Epithelial cell of esophagus (primary cell): ENCODE results near the gene CA9.

Source experiments
- DNase-seq: peaks from one replicate; pipeline ENCODE4 v3.0.0; 2010; ENCODE audit warnings: low read depth
- H3K4me3 ChIP-seq: 2 replicates; pipeline ENCODE4 v1.5.1; 2011; ENCODE audit warnings: mild to moderate bottlenecking, low read length, control low read depth
- CTCF ChIP-seq: IDR thresholded peaks from 2 replicates; pipeline ENCODE4 v1.5.1; 2011; ENCODE audit warnings: low read depth, mild to moderate bottlenecking, low read length, control low read depth, inconsistent platforms; ENCODE audit not compliant: insufficient read depth; ENCODE audit errors: missing control alignments

Gene CA9

GRCh38 chr9:35680331-35681105, 6.8 kb downstream of the CA9 start:
- TF ChIP-seq CTCF = no peak
- no peak for DNase-seq
- no peak overlapping the region for H3K4me3 ChIP-seq

GRCh38 chr9:35681341-35682002, 7.7 kb downstream of the CA9 start:
- H3K4me3 ChIP-seq = no peak overlapping the region
- DNase-seq = no peak
- no peak for TF ChIP-seq CTCF

GRCh38 chr9:35682051-35682450, 8.3 kb downstream of the CA9 start:
- TF ChIP-seq CTCF = no peak
- DNase-seq = no peak
- H3K4me3 ChIP-seq = no peak overlapping the region

- TF ChIP-seq CTCF = no peak
- H3K4me3 ChIP-seq = no peak overlapping the region
- DNase-seq = no peak
Measured at GRCh38 chr9:35682520-35683315, 9.0 kb downstream of the CA9 start.

GRCh38 chr9:35683323-35683722, 9.6 kb downstream of the CA9 start:
- TF ChIP-seq CTCF = no peak
- no peak overlapping the region for H3K4me3 ChIP-seq

GRCh38 chr9:35684921-35685320, 11.2 kb downstream of the CA9 start:
- H3K4me3 ChIP-seq = no peak overlapping the region
- TF ChIP-seq CTCF = no peak
- no peak for DNase-seq

More at GRCh38 chr9:35683323-35683722, 9.6 kb downstream of the CA9 start:
- no peak for DNase-seq
